GM18858 (cell line): Measurements from ENCODE around the gene COIL.
"Not testable (repeated sequence)": the region's sequence is repeated elsewhere in the genome, so short reads cannot be mapped to it uniquely, and the experiment has no call there.

Experiments
- ATAC-seq: cut with Tn5 transposase; IDR thresholded peaks from one replicate; pipeline ENCODE4 v1.9.1; 2021; ENCODE audit not compliant: unreplicated experiment

Gene COIL

GRCh38 chr17:56979091-56979480 is 18.2 kb upstream of the COIL start:
- ATAC-seq: no peak

GRCh38 chr17:56978441-56979090 is 17.7 kb upstream of the COIL start:
- ATAC-seq: no peak

GRCh38 chr17:56977673-56978395 is 17.0 kb upstream of the COIL start, which contains the start of gene SCPEP1:
Gene SCPEP1, plus strand, starts transcription at chr17:56978131. Its CDS starts 29 bp downstream, at chr17:56978160.
- ATAC-seq: no peak

GRCh38 chr17:56976941-56977608 is 16.2 kb upstream of the COIL start:
- no peak for ATAC-seq

- no peak for ATAC-seq
Observed at GRCh38 chr17:56975656-56976055, 14.8 kb upstream of the COIL start.

GRCh38 chr17:56974055-56974454 is 13.2 kb upstream of the COIL start:
- no peak for ATAC-seq

- ATAC-seq: no peak
Observed at GRCh38 chr17:56973520-56973919, 12.7 kb upstream of the COIL start.

GRCh38 chr17:56972111-56972730 is 11.4 kb upstream of the COIL start:
- ATAC-seq: no peak

- ATAC-seq: no peak
Observed at GRCh38 chr17:56970974-56971373, 10.1 kb upstream of the COIL start.

GRCh38 chr17:56966338-56966737 is 5.5 kb upstream of the COIL start:
- ATAC-seq: no peak

- not testable (repeated sequence) for ATAC-seq
Observed at GRCh38 chr17:56965681-56966080, 4.8 kb upstream of the COIL start.

- ATAC-seq: not testable (repeated sequence)
Observed at GRCh38 chr17:56965241-56965640, 4.4 kb upstream of the COIL start.

- no peak for ATAC-seq
Observed at GRCh38 chr17:56956992-56957391, 3.9 kb downstream of the COIL start.

GRCh38 chr17:56949595-56949994 is 11.3 kb downstream of the COIL start:
- no peak for ATAC-seq

- ATAC-seq: no peak
Observed at GRCh38 chr17:56948491-56948890, 12.4 kb downstream of the COIL start.

GRCh38 chr17:56947741-56948140 is 13.1 kb downstream of the COIL start:
- ATAC-seq: no peak

GRCh38 chr17:56945938-56946505 is 14.8 kb downstream of the COIL start:
- ATAC-seq: no peak

- ATAC-seq: no peak
Observed at GRCh38 chr17:56943505-56944125, 17.2 kb downstream of the COIL start.

GRCh38 chr17:56939869-56940484 is 20.9 kb downstream of the COIL start:
- peak; percentile 53 for ATAC-seq

GRCh38 chr17:56938206-56938605 is 22.6 kb downstream of the COIL start:
- not testable (repeated sequence) for ATAC-seq
